Measurements from ENCODE around the gene VTI1A.
"Not testable (repeated sequence)": the region's sequence is repeated elsewhere in the genome, so short reads cannot be mapped to it uniquely, and the experiment has no call there.

The VTI1A gene

GRCh38 chr10:112588225-112588990, 141.4 kb downstream of the VTI1A start:
- DNase-seq (ENCODE audit: low read depth), result no peak

GRCh38 chr10:112589081-112589480, 142.1 kb downstream of the VTI1A start:
- DNase-seq (ENCODE audit: low read depth), result no peak

DNA sequence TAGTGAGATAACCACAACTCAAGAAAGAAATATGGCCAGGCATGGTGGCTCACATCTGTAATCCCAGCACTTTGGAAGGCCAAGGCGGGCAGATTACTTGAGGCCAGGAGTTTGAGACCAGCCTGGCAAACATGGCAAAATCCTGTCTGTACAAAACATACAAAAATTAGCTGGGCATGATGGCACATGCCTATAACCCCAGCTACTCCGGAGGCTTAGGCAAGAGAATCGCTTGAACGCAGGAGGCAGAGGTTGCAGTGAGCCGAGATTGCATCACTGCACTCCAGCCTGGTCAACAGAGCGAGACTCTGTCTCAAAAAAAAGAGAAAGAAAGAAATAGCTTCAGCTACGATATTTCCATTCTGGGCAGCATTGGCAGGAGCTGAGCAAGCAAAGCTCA, 143.8 kb downstream of the VTI1A start:
- DNase-seq (ENCODE audit: low read depth), result not testable (repeated sequence)

GRCh38 chr10:112593023-112593422, 146.0 kb downstream of the VTI1A start:
- DNase-seq (ENCODE audit: low read depth), result no peak

GRCh38 chr10:112601214-112602090, 154.4 kb downstream of the VTI1A start:
- DNase-seq (ENCODE audit: low read depth), result no peak

- DNase-seq (ENCODE audit: low read depth), result no peak
Observed at GRCh38 chr10:112603062-112603461, 156.0 kb downstream of the VTI1A start.

DNA sequence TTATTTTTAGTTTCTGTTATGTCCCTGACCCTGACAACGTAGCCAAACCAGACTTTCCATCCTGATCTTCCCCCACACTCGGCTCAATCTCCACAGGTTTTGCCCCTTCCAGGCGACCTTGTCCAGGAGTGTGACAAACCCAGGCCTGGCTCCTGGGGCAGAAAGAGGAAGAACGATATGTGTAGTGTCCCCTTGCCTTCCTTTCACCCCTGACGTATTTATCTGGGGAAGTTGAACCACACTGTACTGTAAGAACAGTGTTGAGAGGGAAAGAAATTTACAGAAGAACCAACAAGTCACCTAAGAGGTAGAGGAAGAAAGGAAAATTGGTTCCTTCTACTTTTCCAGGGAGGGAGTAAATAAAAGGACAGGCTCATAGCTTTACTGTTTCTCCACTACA, 158.0 kb downstream of the VTI1A start:
- no peak for DNase-seq (ENCODE audit: low read depth)

- DNase-seq (ENCODE audit: low read depth), result no peak
Observed at GRCh38 chr10:112607506-112607905, 160.5 kb downstream of the VTI1A start.

GRCh38 chr10:112613620-112614019, 166.6 kb downstream of the VTI1A start:
- no peak for DNase-seq (ENCODE audit: low read depth)

- DNase-seq (ENCODE audit: low read depth), result no peak
Observed at GRCh38 chr10:112614072-112614471, 167.1 kb downstream of the VTI1A start.

GRCh38 chr10:112614586-112614985, 167.6 kb downstream of the VTI1A start:
- no peak for DNase-seq (ENCODE audit: low read depth)

DNA sequence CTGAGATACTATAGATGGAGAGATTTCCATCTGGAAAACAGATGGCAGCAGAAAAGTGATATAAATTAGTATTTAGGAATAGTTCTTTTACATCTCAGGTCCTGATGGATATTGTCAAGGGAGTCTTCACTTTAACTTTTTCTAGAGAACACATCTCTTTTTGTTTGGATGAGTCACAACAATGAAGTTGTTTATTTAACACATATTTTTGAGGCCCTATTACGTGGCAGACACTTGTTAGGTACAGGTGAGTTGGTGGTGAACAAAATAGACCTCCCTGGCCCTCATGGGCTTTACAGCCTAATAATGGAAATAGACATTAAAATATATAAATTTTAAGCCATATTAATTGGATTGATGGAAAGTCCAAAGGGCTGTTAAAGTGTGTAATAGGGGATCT, 168.3 kb downstream of the VTI1A start:
- DNase-seq (ENCODE audit: low read depth), result no peak

DNA sequence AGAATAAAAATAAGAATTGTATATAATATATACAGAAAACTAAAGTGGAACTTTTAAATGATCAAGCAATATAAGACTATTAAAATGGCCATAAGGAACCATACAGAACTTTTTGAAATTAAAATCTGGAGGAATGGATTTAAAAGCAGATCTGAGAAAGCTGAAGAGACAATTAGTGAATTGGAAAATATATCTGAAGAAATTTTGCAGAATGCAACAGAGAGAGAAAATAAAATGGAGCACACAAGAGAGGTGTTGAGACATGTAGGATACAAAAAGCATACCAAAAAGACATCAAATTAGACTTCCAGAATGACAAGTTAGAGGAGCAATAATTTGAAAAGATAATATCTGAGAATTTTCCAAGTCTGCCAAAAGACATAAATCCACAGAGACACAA, 169.6 kb downstream of the VTI1A start:
- DNase-seq (ENCODE audit: low read depth), result no peak

DNA sequence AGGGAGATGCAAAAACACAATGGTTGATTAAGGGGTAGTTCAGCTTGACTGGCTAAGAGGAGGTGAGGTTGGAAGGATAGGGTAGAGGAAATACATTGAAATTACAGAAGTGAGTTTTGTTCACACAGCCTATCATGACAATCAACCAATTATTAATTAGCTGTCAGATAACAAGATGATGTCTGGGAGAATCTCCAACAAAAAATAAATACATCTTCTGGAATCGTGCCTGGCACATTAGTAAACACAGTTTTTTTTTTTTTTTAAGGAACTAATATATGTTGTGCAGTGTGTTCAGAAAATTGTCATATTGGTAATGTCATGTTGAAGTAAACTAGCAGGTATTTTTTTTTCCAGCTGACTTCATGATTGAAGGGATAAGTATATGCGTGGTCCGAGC, 171.8 kb downstream of the VTI1A start:
- no peak for DNase-seq (ENCODE audit: low read depth)

DNA sequence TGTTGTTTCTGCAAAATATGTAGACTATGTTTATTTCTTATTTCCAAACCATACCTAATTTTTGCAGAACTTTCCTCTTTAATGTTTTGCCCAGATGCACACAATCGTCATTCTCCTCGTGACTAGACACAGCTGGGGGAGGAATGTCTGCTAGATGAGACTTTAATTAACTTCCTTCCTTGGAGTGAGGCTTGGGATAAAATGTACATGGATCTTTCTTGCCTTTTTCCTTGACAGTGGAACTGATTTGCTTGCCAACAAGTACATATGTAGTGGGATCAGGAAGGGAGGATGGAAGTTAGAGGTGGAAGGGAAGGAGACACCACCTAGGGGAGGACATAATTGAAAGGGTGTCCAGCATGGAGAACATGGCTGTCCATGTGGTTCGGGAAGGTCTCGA, 172.5 kb downstream of the VTI1A start:
- DNase-seq (ENCODE audit: low read depth), result no peak

DNA sequence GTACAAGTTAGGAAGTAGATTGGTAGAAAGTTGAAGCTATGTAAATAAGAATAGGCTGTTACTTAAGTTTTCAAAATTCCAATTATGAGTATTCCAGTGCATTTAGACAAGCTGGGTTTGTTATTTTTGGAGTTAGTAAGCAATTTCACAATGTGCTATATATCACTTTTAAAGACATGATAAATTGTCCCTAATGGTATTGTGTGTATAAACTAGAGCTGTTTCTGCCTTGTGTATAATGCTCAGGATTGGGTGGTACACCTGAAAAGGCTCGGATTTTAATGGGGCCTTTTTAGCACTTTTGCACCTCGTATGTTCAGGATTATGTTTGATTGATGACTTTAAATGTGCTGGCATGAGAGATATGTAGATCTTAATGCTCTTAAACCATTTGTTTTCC, 175.8 kb downstream of the VTI1A start:
- no peak for DNase-seq (ENCODE audit: low read depth)

DNA sequence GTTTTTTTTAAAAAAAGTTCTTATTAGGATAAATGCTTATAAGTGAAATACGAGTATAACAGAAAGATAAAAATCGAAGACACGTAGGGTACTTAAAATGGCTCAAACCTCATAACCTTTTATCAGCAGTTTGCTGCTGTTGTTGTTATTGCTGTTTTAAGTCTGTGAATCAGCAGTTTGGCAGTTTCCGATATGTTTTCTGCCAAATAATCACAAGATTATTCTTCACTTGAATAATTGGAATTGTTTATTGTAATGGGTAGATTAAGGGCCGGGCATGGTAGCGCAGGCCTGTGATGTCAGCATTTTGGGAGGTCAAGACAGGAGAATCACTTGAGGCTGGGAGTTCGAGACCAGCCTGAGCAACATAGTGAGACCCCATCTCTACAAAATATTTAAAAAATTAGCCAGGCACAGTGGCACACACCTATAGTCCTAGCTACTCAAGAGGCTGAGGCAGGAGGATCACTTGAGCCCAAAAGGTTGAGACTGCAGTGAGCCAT, 177.6 kb downstream of the VTI1A start:
- no peak for DNase-seq (ENCODE audit: low read depth)

GRCh38 chr10:112628951-112629609, 182.1 kb downstream of the VTI1A start:
- no peak for DNase-seq (ENCODE audit: low read depth)

- no peak for DNase-seq (ENCODE audit: low read depth)
Observed at GRCh38 chr10:112631501-112632400, 184.7 kb downstream of the VTI1A start.

DNA sequence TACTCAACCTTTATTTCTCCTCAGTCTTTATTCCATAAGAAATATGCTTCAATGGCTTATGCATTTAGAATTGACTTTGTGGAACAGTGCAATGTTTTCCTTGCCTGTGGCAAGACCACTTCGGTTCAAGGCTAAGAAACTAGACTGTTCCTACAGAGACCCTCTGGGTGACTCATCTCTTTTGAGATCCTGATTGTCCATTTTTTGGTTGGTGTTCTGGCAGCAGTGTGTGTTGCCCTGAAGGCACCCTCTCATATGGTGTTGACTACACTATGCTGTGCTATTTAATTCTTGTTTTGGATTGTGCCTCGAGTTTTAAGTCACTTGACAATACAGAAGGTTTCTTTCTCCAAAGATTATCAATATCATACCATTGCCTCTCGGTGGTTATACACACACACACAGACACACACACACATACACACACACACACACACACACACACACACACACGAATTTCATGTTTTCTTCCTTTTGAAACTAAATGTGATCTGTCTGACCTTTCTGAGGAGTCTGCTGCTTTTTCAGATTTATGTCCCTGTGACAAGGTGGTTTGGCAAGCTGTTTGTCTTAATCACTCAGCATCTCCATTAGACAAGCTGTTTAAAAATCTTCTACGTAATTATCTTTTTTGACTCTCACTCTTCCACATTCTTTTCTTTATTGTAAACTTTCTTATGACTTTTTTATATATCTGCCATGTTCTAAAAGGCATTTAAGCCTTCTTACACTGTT, 187.2 kb downstream of the VTI1A start:
- DNase-seq (ENCODE audit: low read depth), result no peak

DNA sequence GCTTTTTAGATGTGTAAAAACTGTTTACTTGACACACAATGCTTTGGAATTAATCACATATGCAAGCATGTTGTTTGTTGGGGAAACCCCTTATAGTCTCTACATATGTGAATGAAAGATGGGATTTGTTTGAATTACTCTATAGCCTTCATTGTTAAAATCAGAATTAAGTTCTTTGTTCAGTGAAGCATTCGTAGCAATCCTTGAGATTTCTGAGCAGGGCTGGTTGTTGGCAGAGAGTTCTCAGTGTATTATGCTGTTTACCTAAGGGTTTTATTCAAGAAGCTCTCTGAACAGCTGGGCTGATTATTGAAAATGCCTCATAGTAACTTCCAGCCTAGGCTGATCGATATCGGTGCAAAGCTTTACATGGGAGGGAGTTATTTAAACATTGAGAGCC, 190.9 kb downstream of the VTI1A start:
- DNase-seq (ENCODE audit: low read depth), result no peak
